ENCODE data around the gene INPP4B.

Gene INPP4B

DNA sequence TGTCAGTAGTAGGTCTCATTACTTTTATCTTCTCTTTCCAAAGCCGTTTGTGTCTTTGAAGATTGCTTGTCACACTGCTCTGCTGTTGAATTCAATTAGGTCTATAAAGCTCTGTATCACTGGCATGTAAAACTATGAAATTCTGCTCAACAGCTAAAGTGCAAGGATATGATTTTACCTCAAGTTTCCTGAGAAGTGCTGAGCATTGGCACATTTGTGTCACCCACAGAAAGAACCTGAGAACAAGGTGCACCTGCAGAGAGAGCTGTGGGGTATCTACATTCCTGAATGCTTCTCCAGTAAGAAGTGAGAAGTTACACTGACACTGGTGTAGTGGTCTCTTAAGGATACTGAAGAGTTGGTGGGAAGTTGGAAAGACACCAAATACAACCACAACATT lies 274.0 kb downstream of the INPP4B start:
- H3K4me3 ChIP-seq (ENCODE audit: low read depth, low read length): no peak overlapping the region
- TF ChIP-seq, protein P1, sequence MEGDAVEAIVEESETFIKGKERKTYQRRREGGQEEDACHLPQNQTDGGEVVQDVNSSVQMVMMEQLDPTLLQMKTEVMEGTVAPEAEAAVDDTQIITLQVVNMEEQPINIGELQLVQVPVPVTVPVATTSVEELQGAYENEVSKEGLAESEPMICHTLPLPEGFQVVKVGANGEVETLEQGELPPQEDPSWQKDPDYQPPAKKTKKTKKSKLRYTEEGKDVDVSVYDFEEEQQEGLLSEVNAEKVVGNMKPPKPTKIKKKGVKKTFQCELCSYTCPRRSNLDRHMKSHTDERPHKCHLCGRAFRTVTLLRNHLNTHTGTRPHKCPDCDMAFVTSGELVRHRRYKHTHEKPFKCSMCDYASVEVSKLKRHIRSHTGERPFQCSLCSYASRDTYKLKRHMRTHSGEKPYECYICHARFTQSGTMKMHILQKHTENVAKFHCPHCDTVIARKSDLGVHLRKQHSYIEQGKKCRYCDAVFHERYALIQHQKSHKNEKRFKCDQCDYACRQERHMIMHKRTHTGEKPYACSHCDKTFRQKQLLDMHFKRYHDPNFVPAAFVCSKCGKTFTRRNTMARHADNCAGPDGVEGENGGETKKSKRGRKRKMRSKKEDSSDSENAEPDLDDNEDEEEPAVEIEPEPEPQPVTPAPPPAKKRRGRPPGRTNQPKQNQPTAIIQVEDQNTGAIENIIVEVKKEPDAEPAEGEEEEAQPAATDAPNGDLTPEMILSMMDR (IDR thresholded peaks at IDR 0.05; ENCODE audit: borderline replicate concordance, insufficient read depth, low read depth, low read length): no peak

GRCh38 chr4:142567620-142568451 lies 278.3 kb downstream of the INPP4B start:
- TF ChIP-seq, protein P1 (IDR thresholded peaks at IDR 0.05; ENCODE audit: borderline replicate concordance, insufficient read depth, low read depth, low read length): no peak
- H3K4me3 ChIP-seq (ENCODE audit: low read depth, low read length): no peak overlapping the region

DNA sequence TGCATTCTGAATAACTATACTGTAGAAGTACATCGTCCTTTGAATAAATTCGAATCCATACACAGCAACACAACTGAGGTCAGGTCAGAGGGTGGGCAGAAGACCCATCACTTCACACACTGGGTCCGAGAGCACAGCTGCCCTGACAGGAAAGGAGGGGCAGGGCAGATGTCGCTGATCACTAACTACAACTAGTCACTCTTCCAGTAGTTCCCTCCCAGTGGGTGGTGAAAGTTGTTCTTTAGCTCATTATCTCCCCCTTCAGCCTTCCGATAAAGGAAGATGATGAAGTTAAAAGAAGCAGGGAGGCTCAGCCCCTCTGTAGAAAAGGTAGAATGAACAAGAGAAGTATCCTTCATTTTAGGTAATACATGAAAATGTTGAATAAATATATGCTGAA lies 278.9 kb downstream of the INPP4B start:
- no peak overlapping the region for H3K4me3 ChIP-seq (ENCODE audit: low read depth, low read length)
- TF ChIP-seq, protein P1 (IDR thresholded peaks at IDR 0.05; ENCODE audit: borderline replicate concordance, insufficient read depth, low read depth, low read length): no peak

- TF ChIP-seq, protein P1 (IDR thresholded peaks at IDR 0.05; ENCODE audit: borderline replicate concordance, insufficient read depth, low read depth, low read length): no peak
- H3K4me3 ChIP-seq (ENCODE audit: low read depth, low read length): no peak overlapping the region
Observed at GRCh38 chr4:142566777-142567176, 279.3 kb downstream of the INPP4B start.

GRCh38 chr4:142566243-142566642 lies 279.9 kb downstream of the INPP4B start:
- H3K4me3 ChIP-seq (ENCODE audit: low read depth, low read length): no peak overlapping the region
- TF ChIP-seq, protein P1 (IDR thresholded peaks at IDR 0.05; ENCODE audit: borderline replicate concordance, insufficient read depth, low read depth, low read length): no peak

DNA sequence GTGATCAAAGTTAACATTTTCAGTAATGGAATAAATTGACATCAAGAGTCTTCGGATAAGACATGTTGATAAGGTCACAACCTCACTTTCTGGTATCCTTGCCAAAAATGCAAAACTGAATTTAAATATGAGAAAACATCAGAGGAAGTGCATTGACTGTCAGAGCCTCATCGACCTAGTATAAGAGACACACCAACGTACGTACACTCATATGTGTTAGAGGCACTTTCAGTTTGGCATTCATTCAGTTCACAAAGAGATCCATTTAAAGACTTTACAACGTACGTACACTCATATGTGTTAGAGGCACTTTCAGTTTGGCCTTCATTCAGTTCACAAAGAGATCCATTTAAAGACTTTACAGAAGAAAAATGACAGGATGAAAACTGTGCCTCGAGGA lies 280.3 kb downstream of the INPP4B start:
- TF ChIP-seq, protein P1 (IDR thresholded peaks at IDR 0.05; ENCODE audit: borderline replicate concordance, insufficient read depth, low read depth, low read length): no peak
- H3K4me3 ChIP-seq (ENCODE audit: low read depth, low read length): no peak overlapping the region

- TF ChIP-seq, protein P1 (IDR thresholded peaks at IDR 0.05; ENCODE audit: borderline replicate concordance, insufficient read depth, low read depth, low read length): no peak
- no peak overlapping the region for H3K4me3 ChIP-seq (ENCODE audit: low read depth, low read length)
Observed at GRCh38 chr4:142563682-142564291, 282.3 kb downstream of the INPP4B start.

Measured in GM12875 (cell line).